MM.1S (cell line): ENCODE results near the gene KDM4D.

Experiments used
- DNase-seq: peaks from one replicate; pipeline ENCODE4 v3.0.0-alpha.2; 2015
- H2AFZ ChIP-seq: fragments of 300-600 bp; sonication (generic); 2 replicates; pipeline ENCODE4 v1.6.0; 2016; ENCODE audit warnings: antibody characterized with exemption, low read length
- H3F3A ChIP-seq: fragments of 300-600 bp; sonication (generic); 2 replicates; pipeline ENCODE4 v1.6.1; 2016; ENCODE audit warnings: mild to moderate bottlenecking, antibody characterized with exemption, low read length, moderate library complexity, mixed read lengths; ENCODE audit not compliant: insufficient read depth
- H3K27ac ChIP-seq: fragments of 300-600 bp; sonication (generic); 2 replicates; pipeline ENCODE4 v1.5.1; 2016; ENCODE audit warnings: mild to moderate bottlenecking, low read length
- H3K27me3 ChIP-seq: fragments of 300-600 bp; sonication (generic); replicated peaks from 2 replicates; pipeline ENCODE4 v1.6.0; 2016; ENCODE audit warnings: low read length; ENCODE audit not compliant: insufficient read depth
- H3K36me3 ChIP-seq: fragments of 300-600 bp; sonication (generic); replicated peaks from 2 replicates; pipeline ENCODE4 v1.6.1; 2016; ENCODE audit warnings: mild to moderate bottlenecking, low read length, mixed read lengths; ENCODE audit not compliant: insufficient read depth
- H3K4me1 ChIP-seq: fragments of 300-600 bp; sonication (generic); 2 replicates; pipeline ENCODE4 v1.6.1; 2016; ENCODE audit warnings: low read length, mixed read lengths
- H3K4me2 ChIP-seq: fragments of 300-600 bp; sonication (generic); 2 replicates; pipeline ENCODE4 v1.6.0; 2016; ENCODE audit warnings: low read depth, low read length
- H3K4me3 ChIP-seq: fragments of 300-600 bp; sonication (generic); 2 replicates; pipeline ENCODE4 v1.5.1; 2016; ENCODE audit warnings: low read length, mixed read lengths
- H3K79me2 ChIP-seq: fragments of 300-600 bp; sonication (generic); 2 replicates; pipeline ENCODE4 v1.6.1; 2016; ENCODE audit warnings: mixed run types, low read length, mixed read lengths
- H3K9ac ChIP-seq: fragments of 300-600 bp; sonication (generic); 2 replicates; pipeline ENCODE4 v1.6.1; 2016; ENCODE audit warnings: low read length, mixed read lengths
- H3K9me2 ChIP-seq: fragments of 300-600 bp; sonication (generic); replicated peaks from 2 replicates; pipeline ENCODE4 v1.6.1; 2016; ENCODE audit warnings: mild to moderate bottlenecking, low read length, mixed read lengths; ENCODE audit not compliant: insufficient read depth
- H3K9me3 ChIP-seq: fragments of 300-600 bp; sonication (generic); replicated peaks from 2 replicates; pipeline ENCODE4 v1.6.1; 2016; ENCODE audit warnings: mild to moderate bottlenecking, low read length, mixed read lengths; ENCODE audit not compliant: insufficient read depth
- H4K20me1 ChIP-seq: fragments of 300-600 bp; sonication (generic); 2 replicates; pipeline ENCODE4 v1.6.1; 2016; ENCODE audit warnings: mild to moderate bottlenecking, low read length, moderate library complexity, mixed read lengths; ENCODE audit not compliant: insufficient read depth
- EZH2 ChIP-seq: fragments of 300-600 bp; sonication (generic); optimal IDR thresholded peaks from 2 replicates; pipeline ENCODE3; 2017; ENCODE audit warnings: low read depth, mild to moderate bottlenecking, antibody characterized with exemption, low read length, mixed read lengths
- EZH2phosphoT487 ChIP-seq: fragments of 300-600 bp; sonication (generic); IDR thresholded peaks from 2 replicates; pipeline ENCODE4 v1.6.1; 2018; ENCODE audit warnings: antibody characterized with exemption, low read length
- TF ChIP-seq, protein P1 (sequence below): fragments of 300-600 bp; sonication (generic); IDR thresholded peaks from 2 replicates; pipeline ENCODE4 v1.5.1; 2016; ENCODE audit warnings: antibody characterized with exemption, low read length, mixed read lengths

KDM4D gene

DNA sequence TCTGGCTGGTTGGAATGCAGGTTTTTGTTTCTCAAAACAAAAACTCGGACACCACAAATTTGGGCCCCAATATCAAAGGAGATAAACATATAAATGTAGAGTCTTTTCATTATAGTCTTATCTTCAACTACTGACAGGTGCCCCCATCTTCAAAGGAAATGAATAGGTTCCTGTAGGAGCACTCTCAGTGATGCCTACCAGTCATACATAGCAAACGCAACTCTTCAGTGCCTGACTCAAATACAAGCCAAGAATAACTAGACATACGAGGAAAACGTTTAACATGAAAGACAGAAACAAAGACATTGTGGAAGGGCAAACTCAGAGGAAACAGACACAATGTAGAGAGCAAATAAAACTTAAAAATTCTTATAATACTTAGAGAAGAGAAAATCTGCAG lies 13.9 kb downstream of the KDM4D start:
- H3K9me3 ChIP-seq = no peaks in the 10 kb centered on the region
- TF ChIP-seq EZH2phosphoT487 (no peak), EZH2 (no peak)
- TF ChIP-seq, protein P1, sequence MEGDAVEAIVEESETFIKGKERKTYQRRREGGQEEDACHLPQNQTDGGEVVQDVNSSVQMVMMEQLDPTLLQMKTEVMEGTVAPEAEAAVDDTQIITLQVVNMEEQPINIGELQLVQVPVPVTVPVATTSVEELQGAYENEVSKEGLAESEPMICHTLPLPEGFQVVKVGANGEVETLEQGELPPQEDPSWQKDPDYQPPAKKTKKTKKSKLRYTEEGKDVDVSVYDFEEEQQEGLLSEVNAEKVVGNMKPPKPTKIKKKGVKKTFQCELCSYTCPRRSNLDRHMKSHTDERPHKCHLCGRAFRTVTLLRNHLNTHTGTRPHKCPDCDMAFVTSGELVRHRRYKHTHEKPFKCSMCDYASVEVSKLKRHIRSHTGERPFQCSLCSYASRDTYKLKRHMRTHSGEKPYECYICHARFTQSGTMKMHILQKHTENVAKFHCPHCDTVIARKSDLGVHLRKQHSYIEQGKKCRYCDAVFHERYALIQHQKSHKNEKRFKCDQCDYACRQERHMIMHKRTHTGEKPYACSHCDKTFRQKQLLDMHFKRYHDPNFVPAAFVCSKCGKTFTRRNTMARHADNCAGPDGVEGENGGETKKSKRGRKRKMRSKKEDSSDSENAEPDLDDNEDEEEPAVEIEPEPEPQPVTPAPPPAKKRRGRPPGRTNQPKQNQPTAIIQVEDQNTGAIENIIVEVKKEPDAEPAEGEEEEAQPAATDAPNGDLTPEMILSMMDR = no peak
- no peak overlapping the region for H3K4me3 ChIP-seq
- DNase-seq = no peak
- no peaks in the 10 kb centered on the region for H4K20me1 ChIP-seq
- H3K79me2 ChIP-seq = no peaks in the 10 kb centered on the region
- no peak overlapping the region for H2AFZ ChIP-seq
- no peaks in the 10 kb centered on the region for H3F3A ChIP-seq
- H3K4me2 ChIP-seq = no peak overlapping the region
- no peak overlapping the region for H3K27ac ChIP-seq
- H3K9me2 ChIP-seq = no peaks in the 10 kb centered on the region
- no peaks in the 10 kb centered on the region for H3K27me3 ChIP-seq
- no peaks in the 10 kb centered on the region for H3K4me1 ChIP-seq
- no peak overlapping the region for H3K9ac ChIP-seq
- H3K36me3 ChIP-seq = no peaks in the 10 kb centered on the region

DNA sequence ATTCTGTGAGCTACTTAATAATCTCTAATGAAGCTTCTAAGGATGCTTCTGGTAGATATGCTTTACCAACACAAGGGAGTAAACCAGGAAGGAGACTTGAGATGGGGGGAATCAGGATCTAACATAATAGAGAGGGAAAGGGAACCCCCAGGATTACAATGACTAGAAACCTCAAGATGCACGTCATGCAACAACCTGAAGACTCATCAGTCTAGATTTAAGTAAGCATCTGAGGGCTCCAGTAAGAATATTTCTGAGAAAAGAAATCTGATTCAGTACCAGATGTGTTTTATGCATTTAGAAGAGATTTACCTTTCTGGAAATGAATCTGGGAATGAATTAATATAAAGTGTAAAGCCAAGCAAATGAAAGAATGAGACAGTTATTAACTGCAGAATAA lies 15.2 kb downstream of the KDM4D start:
- no peaks in the 10 kb centered on the region for H3K27me3 ChIP-seq
- DNase-seq = no peak
- no peaks in the 10 kb centered on the region for H3K9me3 ChIP-seq

DNA sequence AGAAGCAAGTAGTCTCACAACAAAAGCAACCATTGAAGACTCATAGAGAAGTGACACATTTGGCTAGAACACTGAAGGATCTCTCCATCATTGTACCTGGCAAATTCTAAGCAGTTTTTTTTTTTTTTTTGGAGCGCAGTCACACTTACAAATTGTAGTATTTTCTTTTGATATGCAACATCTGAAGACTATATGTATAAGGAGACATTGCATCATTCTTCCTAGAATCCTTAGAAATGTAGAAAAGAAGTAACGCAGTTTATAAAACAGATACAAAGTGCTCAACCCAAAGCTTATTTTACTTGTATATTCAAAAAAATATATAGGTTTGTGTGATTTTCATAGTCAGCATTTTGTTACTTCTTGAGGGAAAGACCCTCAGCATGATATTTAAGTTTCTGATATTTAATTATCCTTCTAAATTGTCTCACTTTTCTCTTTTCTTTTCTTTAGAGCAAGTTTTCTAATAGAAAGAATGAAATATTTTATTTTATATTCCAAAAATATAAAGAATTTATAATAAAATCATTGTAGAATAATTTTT lies 20.0 kb downstream of the KDM4D start:
- TF ChIP-seq, protein P1 = no peak
- no peak for TF ChIP-seq EZH2phosphoT487
- TF ChIP-seq EZH2 = no peak
- H3K9ac ChIP-seq = no peak overlapping the region
- no peaks in the 10 kb centered on the region for H3F3A ChIP-seq
- no peak overlapping the region for H3K4me2 ChIP-seq
- no peak overlapping the region for H3K27ac ChIP-seq
- no peaks in the 10 kb centered on the region for H3K36me3 ChIP-seq
- H4K20me1 ChIP-seq = no peaks in the 10 kb centered on the region
- H3K27me3 ChIP-seq = no peaks in the 10 kb centered on the region
- H3K4me1 ChIP-seq = no peaks in the 10 kb centered on the region
- H3K9me2 ChIP-seq = no peaks in the 10 kb centered on the region
- H2AFZ ChIP-seq = no peak overlapping the region
- no peaks in the 10 kb centered on the region for H3K79me2 ChIP-seq
- no peak overlapping the region for H3K4me3 ChIP-seq
- no peaks in the 10 kb centered on the region for H3K9me3 ChIP-seq
- no peak for DNase-seq

More for the DNA sequence above, 15.2 kb downstream of the KDM4D start:
- Histone ChIP-seq H2AFZ (no peak overlapping the region), H3K9me2 (no peaks in the 10 kb centered on the region), H3F3A (no peaks in the 10 kb centered on the region), H3K9ac (no peak overlapping the region), H3K4me3 (no peak overlapping the region), H3K4me2 (no peak overlapping the region), H3K36me3 (no peaks in the 10 kb centered on the region), H3K79me2 (no peaks in the 10 kb centered on the region), H3K27ac (no peak overlapping the region), H4K20me1 (no peaks in the 10 kb centered on the region), H3K4me1 (no peaks in the 10 kb centered on the region)
- TF ChIP-seq EZH2phosphoT487 (no peak), EZH2 (no peak)
- TF ChIP-seq, protein P1 = no peak
